B cell (primary cell): Measurements from ENCODE around the gene HARBI1.

Experiments
- EZH2 ChIP-seq: IDR thresholded peaks from 2 replicates; pipeline ENCODE4 v1.6.1; 2012; ENCODE audit warnings: borderline replicate concordance, low read depth, mild to moderate bottlenecking, moderate library complexity, low read length; ENCODE audit not compliant: insufficient read depth, poor library complexity, severe bottlenecking
- TF ChIP-seq, protein P1 (sequence below): fragments of 200-600 bp; IDR thresholded peaks from one replicate; pipeline ENCODE4 v1.8.0; 2022; ENCODE audit warnings: antibody characterized with exemption, mild to moderate bottlenecking

DNA sequence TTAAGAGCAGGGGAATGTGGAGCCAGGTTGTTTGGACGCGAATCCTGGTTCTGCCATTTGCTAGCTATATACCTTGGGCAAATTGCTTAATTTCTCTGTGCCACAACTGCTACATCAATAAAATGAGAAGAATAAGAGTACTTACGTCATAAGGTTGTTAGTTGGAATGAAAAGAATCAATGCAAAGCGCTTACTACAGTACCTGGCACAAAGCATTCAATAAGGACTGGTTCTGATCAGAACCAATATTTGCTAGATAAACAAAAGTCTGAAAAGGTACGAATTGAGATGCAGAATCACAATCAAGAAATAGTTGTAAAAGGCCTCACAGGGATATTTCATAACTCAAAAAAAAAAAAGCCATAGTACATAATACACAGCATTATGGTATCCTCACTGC is 34.4 kb downstream of the HARBI1 start:
- TF ChIP-seq, protein P1, sequence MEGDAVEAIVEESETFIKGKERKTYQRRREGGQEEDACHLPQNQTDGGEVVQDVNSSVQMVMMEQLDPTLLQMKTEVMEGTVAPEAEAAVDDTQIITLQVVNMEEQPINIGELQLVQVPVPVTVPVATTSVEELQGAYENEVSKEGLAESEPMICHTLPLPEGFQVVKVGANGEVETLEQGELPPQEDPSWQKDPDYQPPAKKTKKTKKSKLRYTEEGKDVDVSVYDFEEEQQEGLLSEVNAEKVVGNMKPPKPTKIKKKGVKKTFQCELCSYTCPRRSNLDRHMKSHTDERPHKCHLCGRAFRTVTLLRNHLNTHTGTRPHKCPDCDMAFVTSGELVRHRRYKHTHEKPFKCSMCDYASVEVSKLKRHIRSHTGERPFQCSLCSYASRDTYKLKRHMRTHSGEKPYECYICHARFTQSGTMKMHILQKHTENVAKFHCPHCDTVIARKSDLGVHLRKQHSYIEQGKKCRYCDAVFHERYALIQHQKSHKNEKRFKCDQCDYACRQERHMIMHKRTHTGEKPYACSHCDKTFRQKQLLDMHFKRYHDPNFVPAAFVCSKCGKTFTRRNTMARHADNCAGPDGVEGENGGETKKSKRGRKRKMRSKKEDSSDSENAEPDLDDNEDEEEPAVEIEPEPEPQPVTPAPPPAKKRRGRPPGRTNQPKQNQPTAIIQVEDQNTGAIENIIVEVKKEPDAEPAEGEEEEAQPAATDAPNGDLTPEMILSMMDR = no peak
- no peak for TF ChIP-seq EZH2
